Hepatocyte (in vitro differentiated cells): ENCODE results near the gene EPHA2. TPM values are rescaled to one million over a fixed set of nuclear protein-coding genes. Genes with fewer than 3 reads are reported as not detected.
A peak's percentile ranks its signal among the peaks of the same experiment; 100 is the strongest.

ENCODE experiments used
- DNase-seq: peaks from one replicate; pipeline ENCODE4 v3.0.0-alpha.2; 2016; ENCODE audit warnings: low spot score
- H2AFZ ChIP-seq: fragments of 200-600 bp; sonication (generic); 2 replicates; pipeline ENCODE4 v1.6.0; 2016; ENCODE audit warnings: antibody characterized with exemption, mild to moderate bottlenecking
- H3K27ac ChIP-seq: fragments of 200-600 bp; sonication (generic); 2 replicates; pipeline ENCODE4 v1.5.1; 2016; ENCODE audit warnings: mild to moderate bottlenecking
- H3K27me3 ChIP-seq: fragments of 200-600 bp; sonication (generic); 2 replicates; pipeline ENCODE4 v1.6.1; 2016
- H3K36me3 ChIP-seq: fragments of 200-600 bp; sonication (generic); replicated peaks from 2 replicates; pipeline ENCODE4 v1.5.1; 2016; ENCODE audit warnings: low read depth; ENCODE audit not compliant: insufficient read depth
- H3K4me1 ChIP-seq: fragments of 200-600 bp; sonication (generic); 2 replicates; pipeline ENCODE4 v1.5.1; 2016; ENCODE audit warnings: mild to moderate bottlenecking, moderate library complexity; ENCODE audit not compliant: insufficient read depth
- H3K4me2 ChIP-seq: fragments of 200-600 bp; sonication (generic); 2 replicates; pipeline ENCODE4 v1.6.0; 2016
- H3K4me3 ChIP-seq: fragments of 200-600 bp; sonication (generic); 2 replicates; pipeline ENCODE4 v1.5.1; 2016; ENCODE audit warnings: mild to moderate bottlenecking
- H3K79me2 ChIP-seq: fragments of 200-600 bp; sonication (generic); 2 replicates; pipeline ENCODE4 v1.6.0; 2017; ENCODE audit warnings: mild to moderate bottlenecking
- H3K9me2 ChIP-seq: fragments of 200-600 bp; sonication (generic); replicated peaks from 2 replicates; pipeline ENCODE4 v1.6.0; 2017; ENCODE audit warnings: mild to moderate bottlenecking; ENCODE audit not compliant: insufficient read depth
- H3K9me3 ChIP-seq: fragments of 200-600 bp; sonication (generic); 2 replicates; pipeline ENCODE4 v1.5.1; 2016; ENCODE audit warnings: low read depth, mild to moderate bottlenecking
- H4K20me1 ChIP-seq: fragments of 200-600 bp; sonication (generic); 2 replicates; pipeline ENCODE4 v1.6.0; 2016; ENCODE audit warnings: mild to moderate bottlenecking; ENCODE audit not compliant: insufficient read depth, poor library complexity, severe bottlenecking
- EZH2 ChIP-seq: fragments of 200-600 bp; sonication (generic); IDR thresholded peaks from 2 replicates; pipeline ENCODE4 v1.6.1; 2016; ENCODE audit warnings: antibody characterized with exemption, mild to moderate bottlenecking, borderline replicate concordance
- EZH2phosphoT487 ChIP-seq: fragments of 200-600 bp; sonication (generic); IDR thresholded peaks from one replicate; pipeline ENCODE4 v1.6.1; 2018; ENCODE audit warnings: antibody characterized with exemption, mild to moderate bottlenecking, low read depth, moderate library complexity; ENCODE audit not compliant: unreplicated experiment, severe bottlenecking
- WGBS: methylation state at CpG from one replicate; pipeline ENCODE4 v1.1.6; 2016; ENCODE audit warnings: low lambda C conversion rate; ENCODE audit errors: missing lambda C conversion rate; 5-methylcytosine and 5-hydroxymethylcytosine counted together
- polyA plus RNA-seq: library from polyadenylated mRNA; unstranded; fragments of >200 nt; fragmentation: Nextera tagmentation; extraction: Ambion mirVana; gene quantifications from 2 replicates; pipeline ENCODE4 v1.2.1, GENCODE V29; 2016
- total RNA-seq: library from RNA; depleted of rRNA; stranded (reverse); fragments of >200 nt; gene quantifications from 2 replicates; pipeline ENCODE4 v1.2.3, GENCODE V29; 2014
- TF ChIP-seq, protein P1 (sequence below): fragments of 200-600 bp; sonication (generic); IDR thresholded peaks from 2 replicates; pipeline ENCODE4 v1.5.1; 2016; ENCODE audit warnings: antibody characterized with exemption, mild to moderate bottlenecking; ENCODE audit not compliant: poor library complexity

The EPHA2 gene
- total and polyA plus RNA-seq, 2 experiments from 2014 or later = 20.4 to 27.3 TPM

DNA sequence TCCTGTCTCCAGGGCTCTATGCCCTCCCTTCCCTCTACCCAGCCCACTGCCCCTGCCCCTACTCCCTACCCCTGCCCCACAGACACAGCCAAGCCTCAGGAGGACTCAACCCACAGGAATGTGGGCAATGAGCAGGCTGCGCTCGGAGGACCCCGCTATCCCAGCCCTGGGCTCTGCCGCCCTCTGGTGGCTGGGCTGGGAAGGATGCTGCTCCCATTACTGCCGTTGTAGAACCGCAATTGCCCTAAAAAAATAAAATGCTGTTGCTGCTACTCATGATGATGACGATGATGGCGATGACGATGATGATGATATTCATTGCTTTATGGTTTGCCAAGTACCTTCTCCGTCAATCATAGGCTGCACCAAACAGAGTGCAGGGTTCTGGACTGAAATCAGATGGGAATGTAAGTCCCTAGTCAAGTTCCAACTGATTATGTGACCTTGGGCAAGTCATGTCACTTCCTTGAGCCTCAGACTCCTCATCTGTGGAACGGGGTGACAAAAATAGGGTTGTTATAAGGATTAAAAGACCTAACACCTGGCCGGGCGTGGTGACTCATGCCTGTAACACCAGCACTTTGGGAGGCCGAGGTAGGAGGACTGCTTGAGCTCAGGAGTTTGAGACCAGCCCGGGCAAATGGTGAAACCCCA, 32.0 kb upstream of the EPHA2 start:
- no peaks in the 10 kb centered on the region for H4K20me1 ChIP-seq
- 24% methylated on average over 15 of the region's 15 CpGs for WGBS
- H3K4me3 ChIP-seq = no peak overlapping the region
- H2AFZ ChIP-seq = no peak overlapping the region
- no peak overlapping the region for H3K4me2 ChIP-seq
- no peaks in the 10 kb centered on the region for H3K27me3 ChIP-seq
- H3K9me2 ChIP-seq = no peaks in the 10 kb centered on the region
- H3K9me3 ChIP-seq = no peaks in the 10 kb centered on the region
- peaks cover 9% of the 10 kb centered on the region for H3K4me1 ChIP-seq
- H3K27ac ChIP-seq = no peak overlapping the region
- TF ChIP-seq, protein P1, sequence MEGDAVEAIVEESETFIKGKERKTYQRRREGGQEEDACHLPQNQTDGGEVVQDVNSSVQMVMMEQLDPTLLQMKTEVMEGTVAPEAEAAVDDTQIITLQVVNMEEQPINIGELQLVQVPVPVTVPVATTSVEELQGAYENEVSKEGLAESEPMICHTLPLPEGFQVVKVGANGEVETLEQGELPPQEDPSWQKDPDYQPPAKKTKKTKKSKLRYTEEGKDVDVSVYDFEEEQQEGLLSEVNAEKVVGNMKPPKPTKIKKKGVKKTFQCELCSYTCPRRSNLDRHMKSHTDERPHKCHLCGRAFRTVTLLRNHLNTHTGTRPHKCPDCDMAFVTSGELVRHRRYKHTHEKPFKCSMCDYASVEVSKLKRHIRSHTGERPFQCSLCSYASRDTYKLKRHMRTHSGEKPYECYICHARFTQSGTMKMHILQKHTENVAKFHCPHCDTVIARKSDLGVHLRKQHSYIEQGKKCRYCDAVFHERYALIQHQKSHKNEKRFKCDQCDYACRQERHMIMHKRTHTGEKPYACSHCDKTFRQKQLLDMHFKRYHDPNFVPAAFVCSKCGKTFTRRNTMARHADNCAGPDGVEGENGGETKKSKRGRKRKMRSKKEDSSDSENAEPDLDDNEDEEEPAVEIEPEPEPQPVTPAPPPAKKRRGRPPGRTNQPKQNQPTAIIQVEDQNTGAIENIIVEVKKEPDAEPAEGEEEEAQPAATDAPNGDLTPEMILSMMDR = peak; percentile 98
- TF ChIP-seq EZH2phosphoT487 = no peak
- H3K36me3 ChIP-seq = no peaks in the 10 kb centered on the region
- DNase-seq = peak; percentile 82
- no peaks in the 10 kb centered on the region for H3K79me2 ChIP-seq

DNA sequence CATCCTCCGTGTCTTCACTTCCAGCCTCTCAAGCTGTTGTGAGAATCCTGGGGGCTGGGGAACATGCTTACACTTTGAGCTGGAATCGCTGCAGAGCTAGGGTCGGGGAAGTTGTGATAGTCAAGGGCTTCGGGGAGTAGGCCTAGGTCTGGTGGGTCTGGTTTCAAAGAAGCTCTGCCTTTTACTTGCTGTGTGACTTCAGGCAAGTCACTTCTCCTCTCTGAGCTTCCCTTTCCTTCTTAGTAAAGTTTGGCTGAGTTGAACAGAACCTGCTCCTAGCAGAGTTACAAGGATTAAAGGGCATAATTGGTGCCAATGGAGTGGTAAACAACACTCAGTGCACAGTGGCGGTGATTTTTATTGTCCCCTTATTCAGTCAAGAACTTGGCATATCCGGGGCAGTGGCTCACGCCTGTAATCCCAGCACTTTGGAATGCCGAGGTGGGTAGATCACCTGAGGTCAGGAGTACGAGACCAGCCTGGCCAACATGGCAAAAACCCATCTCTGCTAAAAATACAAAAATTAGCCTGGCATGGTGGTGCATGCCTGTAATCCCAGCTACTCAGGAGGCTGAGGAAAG, 30.9 kb upstream of the EPHA2 start:
- Histone ChIP-seq H3K79me2 (no peaks in the 10 kb centered on the region), H3K27ac (no peak overlapping the region), H3K4me1 (peaks cover 17% of the 10 kb centered on the region), H4K20me1 (no peaks in the 10 kb centered on the region), H3K4me2 (no peak overlapping the region), H3K36me3 (no peaks in the 10 kb centered on the region), H3K9me2 (no peaks in the 10 kb centered on the region), H2AFZ (no peak overlapping the region), H3K9me3 (no peaks in the 10 kb centered on the region), H3K27me3 (no peaks in the 10 kb centered on the region), H3K4me3 (no peak overlapping the region)
- no peak for DNase-seq
- WGBS = 91% methylated on average over 9 of the region's 9 CpGs
- TF ChIP-seq, protein P1 = no peak
- TF ChIP-seq EZH2 (no peak), EZH2phosphoT487 (no peak)

DNA sequence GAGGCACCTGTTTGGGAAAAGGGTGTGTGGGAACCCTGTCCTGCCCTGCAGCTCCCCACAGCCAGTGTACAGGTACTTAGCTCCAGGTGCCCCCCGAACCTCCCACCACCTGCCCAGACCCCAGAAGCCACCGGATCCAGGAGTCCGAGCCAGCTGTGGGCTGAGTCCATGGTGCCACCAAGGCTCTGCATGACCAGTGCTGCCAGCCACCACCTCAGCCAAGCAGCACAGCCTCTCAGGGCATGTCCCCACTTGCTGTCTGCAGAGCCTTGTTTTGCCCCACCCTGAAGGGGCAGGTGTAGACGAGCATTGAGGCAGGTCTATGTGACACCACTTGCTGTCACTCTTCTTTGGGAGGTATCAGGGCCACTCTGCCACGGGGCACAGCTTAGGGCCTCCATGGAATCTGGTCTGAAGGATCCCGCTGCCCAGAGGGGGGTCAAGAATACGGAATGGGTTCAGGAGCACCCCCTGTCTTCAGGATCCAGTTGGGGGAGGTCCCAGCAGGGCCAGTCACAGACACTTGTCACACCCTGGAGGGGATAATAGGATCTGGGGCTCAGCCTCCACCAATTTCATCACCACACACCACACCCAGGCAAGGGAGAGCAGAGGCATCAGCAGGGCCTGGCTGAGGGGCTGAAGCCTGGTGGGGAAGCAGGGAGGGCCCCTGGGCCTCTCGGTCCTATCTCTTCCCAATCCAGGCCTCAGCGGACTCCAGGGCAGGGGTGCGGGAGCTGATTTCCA, 28.9 kb upstream of the EPHA2 start:
- Histone ChIP-seq H3K4me1 (peaks cover 24% of the 10 kb centered on the region), H3K9me2 (no peaks in the 10 kb centered on the region), H3K36me3 (no peaks in the 10 kb centered on the region), H2AFZ (no peak overlapping the region), H3K4me3 (no peak overlapping the region), H4K20me1 (no peaks in the 10 kb centered on the region), H3K79me2 (no peaks in the 10 kb centered on the region), H3K9me3 (no peaks in the 10 kb centered on the region), H3K27ac (no peak overlapping the region), H3K27me3 (no peaks in the 10 kb centered on the region), H3K4me2 (no peak overlapping the region)
- peak; percentile 6 for DNase-seq
- WGBS = 89% methylated on average over 10 of the region's 10 CpGs
- TF ChIP-seq EZH2phosphoT487 (no peak), EZH2 (no peak)
